GM23338 (cell line): ENCODE data around the gene TAPBPL. TPM values are rescaled to one million over a fixed set of nuclear protein-coding genes. Genes with fewer than 3 reads are reported as not detected.

ENCODE experiments used
- ATAC-seq: fragments of 200-7000 bp; cut with Tn5 transposase; 3 replicates; pipeline ENCODE4 v1.9.1; 2020
- DNase-seq: peaks from one replicate; pipeline ENCODE4 v3.0.0-alpha.2; 2015; ENCODE audit warnings: low spot score
- H2AFZ ChIP-seq: fragments of 200-600 bp; sonication (generic); 2 replicates; pipeline ENCODE4 v1.8.0; 2016; ENCODE audit warnings: antibody characterized with exemption, mild to moderate bottlenecking, moderate library complexity
- H3F3A ChIP-seq: fragments of 200-600 bp; sonication (generic); replicated peaks from 2 replicates; pipeline ENCODE4 v1.8.0; 2017; ENCODE audit warnings: antibody characterized with exemption, mixed run types, low read depth
- H3K27ac ChIP-seq: fragments of 200-600 bp; sonication (generic); 2 replicates; pipeline ENCODE4 v1.6.1; 2016; ENCODE audit warnings: low read depth
- H3K27me3 ChIP-seq: fragments of 200-600 bp; sonication (generic); 2 replicates; pipeline ENCODE4 v1.8.0; 2016; ENCODE audit warnings: mild to moderate bottlenecking, mixed run types, moderate library complexity; ENCODE audit not compliant: insufficient read depth
- H3K36me3 ChIP-seq: fragments of 200-600 bp; sonication (generic); 2 replicates; pipeline ENCODE4 v1.8.0; 2016; ENCODE audit warnings: mild to moderate bottlenecking; ENCODE audit not compliant: insufficient read depth
- H3K4me1 ChIP-seq: fragments of 200-600 bp; sonication (generic); 2 replicates; pipeline ENCODE4 v1.8.0; 2016; ENCODE audit warnings: mild to moderate bottlenecking, moderate library complexity; ENCODE audit not compliant: insufficient read depth
- H3K4me2 ChIP-seq: fragments of 200-600 bp; sonication (generic); 2 replicates; pipeline ENCODE4 v1.7.1; 2017; ENCODE audit warnings: mixed run types
- H3K4me3 ChIP-seq: fragments of 200-600 bp; sonication (generic); 2 replicates; pipeline ENCODE4 v1.6.1; 2016; ENCODE audit warnings: mixed run types
- H3K79me2 ChIP-seq: fragments of 200-600 bp; sonication (generic); replicated peaks from 2 replicates; pipeline ENCODE4 v1.8.0; 2017; ENCODE audit warnings: mild to moderate bottlenecking; ENCODE audit not compliant: insufficient read depth
- H3K9me2 ChIP-seq: fragments of 200-600 bp; sonication (generic); 2 replicates; pipeline ENCODE4 v1.8.0; 2017; ENCODE audit not compliant: insufficient read depth
- H4K20me1 ChIP-seq: fragments of 200-600 bp; sonication (generic); replicated peaks from 2 replicates; pipeline ENCODE4 v1.8.0; 2017; ENCODE audit warnings: mild to moderate bottlenecking; ENCODE audit not compliant: insufficient read depth
- H3K27ac Mint-ChIP-seq: 2 replicates; pipeline ENCODE4 v1.8.0; 2020; ENCODE audit warnings: inconsistent platforms, mild to moderate bottlenecking, moderate library complexity, mixed read lengths
- H3K27me3 Mint-ChIP-seq: 3 replicates; pipeline ENCODE4 v1.8.0; 2022; ENCODE audit warnings: low read depth, mild to moderate bottlenecking, moderate library complexity, mixed read lengths, inconsistent platforms; ENCODE audit not compliant: insufficient read depth, poor library complexity
- H3K36me3 Mint-ChIP-seq: 3 replicates; pipeline ENCODE4 v1.8.0; 2021; ENCODE audit warnings: low read depth, mild to moderate bottlenecking, inconsistent platforms, moderate library complexity, mixed read lengths
- H3K4me1 Mint-ChIP-seq: 3 replicates; pipeline ENCODE4 v1.8.0; 2020; ENCODE audit warnings: mild to moderate bottlenecking, inconsistent platforms, mixed read lengths
- H3K4me3 Mint-ChIP-seq: 3 replicates; pipeline ENCODE4 v1.8.0; 2021; ENCODE audit warnings: moderate library complexity, mild to moderate bottlenecking, inconsistent platforms, mixed read lengths
- H3K9me3 Mint-ChIP-seq: 3 replicates; pipeline ENCODE4 v1.8.0; 2020; ENCODE audit warnings: moderate library complexity, mild to moderate bottlenecking, inconsistent platforms, mixed read lengths
- CREB1 ChIP-seq: fragments of 250-450 bp; sonication (Bioruptor Pico); IDR thresholded peaks from 2 replicates; pipeline ENCODE4 v1.5.0; 2020; ENCODE audit warnings: low read depth, mild to moderate bottlenecking, moderate library complexity
- CTCF ChIP-seq, 2 experiments: fragments of 200-600 bp in 1 of 2; sonication (generic) in 1 of 2; conservative IDR thresholded peaks; 2 replicates each; pipeline versions ENCODE4 v1.5.1 to v1.6.1; 2016 to 2017; ENCODE audit warnings: antibody characterized with exemption in 2 of 2, low read depth in 2 of 2, mild to moderate bottlenecking in 2 of 2, moderate library complexity in 1 of 2
- ETS1 ChIP-seq: IDR thresholded peaks from 2 replicates; pipeline ENCODE4 v1.6.1; 2016; ENCODE audit warnings: antibody characterized with exemption
- EZH2 ChIP-seq: fragments of 200-600 bp; sonication (generic); IDR thresholded peaks from one replicate; pipeline ENCODE4 v1.8.0; 2017; ENCODE audit warnings: antibody characterized with exemption, mild to moderate bottlenecking, low read depth; ENCODE audit not compliant: unreplicated experiment
- EZH2phosphoT487 ChIP-seq: fragments of 200-600 bp; sonication (generic); IDR thresholded peaks from one replicate; pipeline ENCODE4 v1.8.1; 2018; ENCODE audit warnings: antibody characterized with exemption; ENCODE audit not compliant: unreplicated experiment
- JUNB ChIP-seq: IDR thresholded peaks from one replicate; pipeline ENCODE4 v1.6.1; 2016; ENCODE audit warnings: antibody characterized with exemption; ENCODE audit not compliant: unreplicated experiment
- NANOG ChIP-seq: IDR thresholded peaks from 2 replicates; pipeline ENCODE4 v1.6.1; 2016; ENCODE audit warnings: antibody characterized with exemption, borderline replicate concordance
- POLR2AphosphoS5 ChIP-seq: IDR thresholded peaks from 2 replicates; pipeline ENCODE4 v1.6.1; 2016; ENCODE audit warnings: antibody characterized with exemption, low read depth
- REST ChIP-seq: IDR thresholded peaks from one replicate; pipeline ENCODE4 v1.6.1; 2018; ENCODE audit warnings: antibody characterized with exemption; ENCODE audit not compliant: unreplicated experiment
- STAT1 ChIP-seq: IDR thresholded peaks from one replicate; pipeline ENCODE4 v1.6.1; 2016; ENCODE audit warnings: antibody characterized with exemption; ENCODE audit not compliant: unreplicated experiment
- ZNF114 ChIP-seq: fragments of 250-450 bp; sonication (Bioruptor Pico); IDR thresholded peaks from 2 replicates; pipeline ENCODE4 v1.5.0; 2020; ENCODE audit warnings: mild to moderate bottlenecking, moderate library complexity
- ZNF331 ChIP-seq: fragments of 250-450 bp; sonication (Bioruptor Pico); IDR thresholded peaks from 2 replicates; pipeline ENCODE4 v1.5.0; 2020; ENCODE audit warnings: low read depth, mild to moderate bottlenecking, moderate library complexity
- ZNF462 ChIP-seq: fragments of 250-450 bp; sonication (Bioruptor Pico); IDR thresholded peaks from 2 replicates; pipeline ENCODE4 v1.5.0; 2020; ENCODE audit warnings: mild to moderate bottlenecking, moderate library complexity
- polyA plus RNA-seq: library from polyadenylated mRNA; unstranded; fragments of >200 nt; fragmentation: Nextera tagmentation; extraction: Ambion mirVana; gene quantifications from 2 replicates; pipeline ENCODE4 v1.2.1, GENCODE V29; 2016
- total RNA-seq: library from RNA; depleted of rRNA; stranded (reverse); fragments of >200 nt; shearing (Covaris generic); gene quantifications from 2 replicates; pipeline ENCODE4 v1.2.3, GENCODE V29; 2014

Gene TAPBPL
- total and polyA plus RNA-seq, 2 experiments from 2014 or later, result 0.59 to 0.65 TPM

DNA sequence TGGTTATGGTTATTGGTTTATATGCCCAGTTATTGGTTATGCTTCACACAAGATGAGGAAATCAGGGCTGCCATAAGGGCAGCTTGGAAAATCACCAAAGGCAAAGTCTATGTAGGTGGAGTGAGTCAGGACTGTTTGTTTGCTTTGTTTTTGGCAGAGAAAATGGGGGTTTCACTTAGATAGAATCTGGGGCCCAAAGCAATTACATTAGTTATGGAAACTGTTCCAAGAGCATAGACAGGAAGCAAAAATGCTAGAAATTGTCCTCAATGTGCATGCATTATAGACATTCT, 16.4 kb downstream of the TAPBPL start:
- Histone ChIP-seq H3K79me2 (peaks cover 22% of the 10 kb centered on the region), H3K4me3 (no peak overlapping the region), H3K36me3 (peaks cover 12% of the 10 kb centered on the region), H3F3A (peaks cover 18% of the 10 kb centered on the region), H3K27ac (no peak overlapping the region), H3K27me3 (no peaks in the 10 kb centered on the region), H3K4me1 (peaks cover 14% of the 10 kb centered on the region), H4K20me1 (peaks cover 8% of the 10 kb centered on the region), H3K9me2 (no peaks in the 10 kb centered on the region), H3K4me2 (no peak overlapping the region), H2AFZ (no peak overlapping the region)
- H3K4me1 Mint-ChIP-seq, result peaks cover 16% of the 10 kb centered on the region
- peaks cover 35% of the 10 kb centered on the region for H3K36me3 Mint-ChIP-seq
- TF ChIP-seq NANOG (no peak), EZH2 (no peak), ETS1 (no peak), ZNF114 (CRISPR knock-in tag) (no peak), EZH2phosphoT487 (no peak), POLR2AphosphoS5 (no peak), CTCF (conservative IDR thresholded peaks at IDR 0.05; ENCODE audit: low read depth in 2 of 2) (no peak), ZNF462 (CRISPR knock-in tag) (no peak), STAT1 (no peak), ZNF331 (CRISPR knock-in tag) (no peak), JUNB (no peak), CREB1 (CRISPR knock-in tag) (no peak), REST (no peak)
- H3K4me3 Mint-ChIP-seq, result no peak overlapping the region; the same call in 2 of the 3 replicates
- H3K27ac Mint-ChIP-seq, result no peak overlapping the region
- H3K9me3 Mint-ChIP-seq, result no peaks in the 10 kb centered on the region
- ATAC-seq (no peak), DNase-seq (no peak)
- peaks cover 11% of the 10 kb centered on the region for H3K27me3 Mint-ChIP-seq
